MM.1S (cell line): Measurements from ENCODE around the gene CIRBP.

Source experiments
- CTCF ChIP-seq: fragments of 300-600 bp; sonication (generic); IDR thresholded peaks from 2 replicates; pipeline ENCODE4 v1.5.1; 2016; ENCODE audit warnings: antibody characterized with exemption, low read length, mixed read lengths
- EZH2 ChIP-seq: fragments of 300-600 bp; sonication (generic); optimal IDR thresholded peaks from 2 replicates; pipeline ENCODE3; 2017; ENCODE audit warnings: low read depth, mild to moderate bottlenecking, antibody characterized with exemption, low read length, mixed read lengths

- TF ChIP-seq CTCF (no peak), EZH2 (no peak)
Measured at GRCh38 chr19:1283207-1283916, 14.2 kb downstream of the CIRBP start.
